Anterior cingulate cortex (tissue), 58 donors: Measurements from ENCODE around the gene TMEM62.
A peak's percentile ranks its signal among the peaks of the same experiment; 100 is the strongest.

Experiments used
- DNase-seq, 58 donors: peaks; one replicate each; lab custom pipeline; 2025; lab: John Stamatoyannopoulos, UW

The TMEM62 gene

GRCh38 chr15:43133430-43134156, at the start of gene TMEM62:
Gene TMEM62 (plus strand): TSS chr15:43133586. CDS start chr15:43133803, 217 bp downstream.
- peak in 56 of 58 donors; percentile 11 to 79 (median 59) for DNase-seq

- no peak for DNase-seq
Measured at GRCh38 chr15:43085921-43086320, 47.5 kb upstream of the TMEM62 start.

DNA sequence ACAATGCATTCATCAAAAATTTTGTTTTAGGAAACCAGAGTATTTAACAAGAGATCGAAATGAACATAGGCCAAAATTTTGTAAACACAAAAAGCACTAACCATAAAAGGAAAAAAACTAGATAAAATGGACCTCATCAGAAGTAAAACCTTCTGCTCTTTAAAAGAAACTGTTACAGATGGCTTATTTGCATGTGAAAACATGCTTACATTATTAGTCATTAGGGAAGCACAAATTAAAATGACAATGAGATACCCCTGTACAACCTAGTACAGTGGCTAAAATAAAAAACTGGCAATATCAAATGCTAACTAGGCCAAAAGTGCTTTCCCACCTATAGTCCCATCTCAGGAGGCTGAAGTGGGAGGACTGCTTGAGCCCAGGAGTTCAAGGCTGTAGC, 46.8 kb upstream of the TMEM62 start:
- no peak for DNase-seq

DNA sequence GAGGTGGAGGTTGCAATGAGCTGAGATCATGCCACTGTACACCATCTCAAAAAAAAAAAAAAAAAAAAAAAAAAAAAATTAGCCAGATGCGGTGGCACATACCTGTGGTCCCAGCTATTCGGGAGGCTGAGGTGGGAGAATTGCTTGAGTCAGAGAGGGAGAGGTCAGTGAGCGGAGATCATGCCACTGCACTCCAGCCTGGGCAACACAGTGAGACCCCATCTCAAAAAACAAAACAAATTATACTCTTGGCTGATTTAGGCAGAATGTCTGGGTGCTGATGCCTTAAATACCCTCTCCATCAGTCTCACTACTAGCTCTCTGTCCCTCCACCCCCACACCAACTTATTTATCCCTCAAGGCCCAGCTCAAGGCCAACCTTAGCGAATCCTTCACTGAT, 41.5 kb upstream of the TMEM62 start:
- DNase-seq, result no peak

- DNase-seq, result no peak
Measured at GRCh38 chr15:43093026-43093425, 40.4 kb upstream of the TMEM62 start.

DNA sequence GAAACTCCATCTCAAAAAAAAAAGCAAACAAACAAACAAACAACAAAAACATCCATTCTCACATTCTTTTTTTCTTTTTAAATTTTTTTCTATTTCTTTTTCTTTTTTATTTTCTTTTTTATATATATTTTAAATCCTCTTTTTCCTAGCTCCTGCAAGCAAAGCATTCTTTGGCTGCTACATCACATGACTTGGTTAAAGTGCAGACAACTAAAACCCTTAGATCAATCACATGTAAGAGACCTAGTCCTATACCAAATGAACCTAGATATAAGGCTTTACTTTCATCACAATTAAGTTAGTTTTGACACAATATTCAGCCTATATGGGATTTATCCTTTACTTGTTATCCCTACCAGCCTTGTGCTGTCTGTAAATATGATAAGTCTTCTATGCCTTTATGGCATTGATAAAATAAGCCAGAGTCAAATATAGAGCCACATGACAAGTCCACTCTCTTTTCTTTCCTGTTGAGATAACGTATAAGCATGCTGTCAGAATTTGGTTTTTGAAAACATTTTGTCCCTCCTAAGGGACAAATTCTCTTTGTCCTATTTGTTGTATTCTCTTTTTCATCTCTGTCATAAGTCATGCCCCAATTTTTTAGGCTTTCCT, 38.9 kb upstream of the TMEM62 start:
- no peak for DNase-seq

GRCh38 chr15:43095243-43095642, 38.1 kb upstream of the TMEM62 start:
- no peak for DNase-seq

- no peak for DNase-seq
Measured at GRCh38 chr15:43095708-43096347, 37.6 kb upstream of the TMEM62 start.

- no peak for DNase-seq
Measured at GRCh38 chr15:43096411-43096810, 37.0 kb upstream of the TMEM62 start.

DNA sequence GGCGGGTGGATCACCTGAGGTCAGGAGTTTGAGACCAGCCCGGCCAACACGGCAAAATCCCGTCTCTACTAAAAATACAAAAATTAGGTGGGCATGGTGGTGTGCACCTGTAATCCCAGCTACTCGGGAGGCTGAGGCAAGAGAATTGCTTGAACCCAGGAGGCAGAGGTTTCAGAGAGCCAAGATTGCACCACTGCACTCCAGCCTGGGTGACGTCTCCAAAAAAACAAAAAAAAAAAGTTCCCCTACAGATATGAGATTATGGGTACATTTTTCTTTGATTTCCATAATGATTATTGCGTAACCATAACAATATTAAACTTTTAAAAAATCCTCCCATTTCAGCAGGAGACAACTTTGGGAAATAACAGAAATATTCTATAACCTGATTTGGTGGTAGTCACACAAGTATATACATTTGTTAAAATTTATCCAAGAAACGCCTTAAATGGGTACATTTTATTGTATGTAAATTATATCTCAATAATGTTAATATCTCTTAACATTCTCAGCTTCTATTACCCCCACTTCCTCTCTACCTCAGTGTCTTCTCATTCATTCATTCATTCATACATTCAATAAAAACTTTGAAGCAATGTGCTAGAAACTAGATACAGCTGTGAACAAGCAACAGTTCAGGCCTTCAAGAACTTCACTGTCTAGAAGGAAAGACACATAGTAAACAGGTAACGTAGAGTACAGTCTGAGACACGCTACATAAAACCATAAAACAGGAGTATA, 34.1 kb upstream of the TMEM62 start:
- no peak for DNase-seq

- no peak for DNase-seq
Measured at GRCh38 chr15:43100971-43101370, 32.4 kb upstream of the TMEM62 start.

- no peak for DNase-seq
Measured at GRCh38 chr15:43102187-43102586, 31.2 kb upstream of the TMEM62 start.

- DNase-seq, result no peak
Measured at GRCh38 chr15:43103907-43104306, 29.5 kb upstream of the TMEM62 start.

GRCh38 chr15:43104426-43104825, 29.0 kb upstream of the TMEM62 start:
- no peak for DNase-seq

GRCh38 chr15:43105077-43105736, 28.2 kb upstream of the TMEM62 start:
- peak in 14 of 58 donors; percentile 4 to 45 (median 26) for DNase-seq

GRCh38 chr15:43105778-43106485, 27.5 kb upstream of the TMEM62 start, which contains the start of gene UBR1:
Gene UBR1 (minus strand): TSS chr15:43106038. CDS start chr15:43106022, 16 bp downstream.
- DNase-seq, result peak; percentile 53 to 94 (median 83)

GRCh38 chr15:43106486-43106829, 26.9 kb upstream of the TMEM62 start:
- DNase-seq, result no peak

GRCh38 chr15:43107751-43108150, 25.6 kb upstream of the TMEM62 start:
- no peak for DNase-seq

- no peak for DNase-seq
Measured at GRCh38 chr15:43111354-43111753, 22.0 kb upstream of the TMEM62 start.

DNA sequence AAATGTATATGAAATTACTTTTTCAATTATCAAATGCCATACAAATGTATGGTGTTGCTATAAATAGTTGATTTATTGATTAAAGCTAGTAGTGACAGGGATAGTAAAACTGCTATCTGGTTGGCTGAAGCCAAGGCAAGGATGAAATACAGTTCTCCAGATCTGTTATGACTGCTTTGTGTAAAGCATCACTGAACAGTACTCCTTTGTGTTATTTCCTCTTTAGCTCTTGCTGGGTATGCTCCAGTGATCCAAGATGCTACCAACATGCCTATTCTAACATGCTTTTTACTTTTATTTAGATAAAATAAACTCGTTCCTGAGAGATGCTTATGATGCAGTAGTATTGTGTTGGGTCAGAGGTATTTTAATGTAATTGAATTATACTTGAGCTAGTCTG, 15.1 kb upstream of the TMEM62 start:
- DNase-seq, result no peak
